GM19468 (cell line): Measurements from ENCODE around the gene CA4.
"Not testable (repeated sequence)": the region's sequence is repeated elsewhere in the genome, so short reads cannot be mapped to it uniquely, and the experiment has no call there.

ENCODE experiments used
- ATAC-seq: cut with Tn5 transposase; IDR thresholded peaks from one replicate; pipeline ENCODE4 v1.9.1; 2021; ENCODE audit warnings: mild to moderate bottlenecking, moderate library complexity, moderate number of reproducible peaks; ENCODE audit not compliant: unreplicated experiment; ENCODE audit errors: extremely low read depth

The CA4 gene

GRCh38 chr17:60169921-60170817 is 20.4 kb downstream of the CA4 start:
- ATAC-seq = no peak

GRCh38 chr17:60170835-60171752 is 21.3 kb downstream of the CA4 start:
- ATAC-seq = no peak

GRCh38 chr17:60171753-60172079 is 21.9 kb downstream of the CA4 start:
- ATAC-seq = no peak

- no peak for ATAC-seq
Measured at GRCh38 chr17:60173304-60173819, 23.6 kb downstream of the CA4 start.

GRCh38 chr17:60174035-60174434 is 24.3 kb downstream of the CA4 start:
- ATAC-seq = no peak

- ATAC-seq = not testable (repeated sequence)
Measured at GRCh38 chr17:60174767-60175166, 25.0 kb downstream of the CA4 start.

- ATAC-seq = not testable (repeated sequence)
Measured at GRCh38 chr17:60176763-60177162, 27.0 kb downstream of the CA4 start.

GRCh38 chr17:60178180-60178579 is 28.4 kb downstream of the CA4 start:
- ATAC-seq = not testable (repeated sequence)

GRCh38 chr17:60180380-60180779 is 30.6 kb downstream of the CA4 start:
- not testable (repeated sequence) for ATAC-seq

- not testable (repeated sequence) for ATAC-seq
Measured at GRCh38 chr17:60186372-60186771, 36.6 kb downstream of the CA4 start.

GRCh38 chr17:60186846-60187745 is 37.3 kb downstream of the CA4 start:
- ATAC-seq = not testable (repeated sequence)

- ATAC-seq = no peak
Measured at GRCh38 chr17:60188759-60189158, 39.0 kb downstream of the CA4 start.

- ATAC-seq = not testable (repeated sequence)
Measured at GRCh38 chr17:60190032-60190431, 40.3 kb downstream of the CA4 start.

GRCh38 chr17:60193032-60193431 is 43.3 kb downstream of the CA4 start:
- not testable (repeated sequence) for ATAC-seq

GRCh38 chr17:60193482-60193881 is 43.7 kb downstream of the CA4 start:
- ATAC-seq = no peak

GRCh38 chr17:60194141-60194540 is 44.4 kb downstream of the CA4 start:
- ATAC-seq = not testable (repeated sequence)

GRCh38 chr17:60198630-60199029 is 48.9 kb downstream of the CA4 start:
- not testable (repeated sequence) for ATAC-seq

- not testable (repeated sequence) for ATAC-seq
Measured at GRCh38 chr17:60205782-60206181, 56.0 kb downstream of the CA4 start.

GRCh38 chr17:60208302-60208701 is 58.5 kb downstream of the CA4 start:
- not testable (repeated sequence) for ATAC-seq
